Mesothelial cell of epicardium (in vitro differentiated cells): ENCODE measurements around the gene PMP22. TPM values are rescaled to one million over a fixed set of nuclear protein-coding genes. Genes with fewer than 3 reads are reported as not detected.

Experiments
- DNase-seq, 2 experiments: peaks; one replicate each; pipeline ENCODE4 v3.0.0; 2021; ENCODE audit warnings: low spot score in 2 of 2; ENCODE audit not compliant: unreplicated experiment in 2 of 2
- H3K27ac Mint-ChIP-seq: 2 replicates; pipeline ENCODE4 v1.8.0; 2021; ENCODE audit warnings: mixed read lengths
- H3K27me3 Mint-ChIP-seq: 2 replicates; pipeline ENCODE4 v1.8.0; 2021; ENCODE audit warnings: low read depth, mixed read lengths
- H3K36me3 Mint-ChIP-seq: 2 replicates; pipeline ENCODE4 v1.8.0; 2021; ENCODE audit warnings: mixed read lengths
- H3K4me1 Mint-ChIP-seq: 2 replicates; pipeline ENCODE4 v1.8.0; 2021; ENCODE audit warnings: mixed read lengths
- H3K4me3 Mint-ChIP-seq: 2 replicates; pipeline ENCODE4 v1.8.0; 2021; ENCODE audit warnings: mild to moderate bottlenecking, moderate library complexity, mixed read lengths
- H3K9me3 Mint-ChIP-seq: 2 replicates; pipeline ENCODE4 v1.8.0; 2021; ENCODE audit warnings: mixed read lengths
- total RNA-seq: library from RNA; stranded (reverse); gene quantifications from 3 replicates; pipeline ENCODE4 v1.2.1, GENCODE V29; 2021
- TF ChIP-seq, protein P1 (sequence below): fragments of 200-600 bp; sonication (generic); IDR thresholded peaks from one replicate; pipeline ENCODE4 v1.5.0; 2021; ENCODE audit warnings: antibody characterized with exemption; ENCODE audit not compliant: unreplicated experiment

PMP22 gene
- total RNA-seq, 1 donor from 2014 or later = 50.4 TPM

DNA sequence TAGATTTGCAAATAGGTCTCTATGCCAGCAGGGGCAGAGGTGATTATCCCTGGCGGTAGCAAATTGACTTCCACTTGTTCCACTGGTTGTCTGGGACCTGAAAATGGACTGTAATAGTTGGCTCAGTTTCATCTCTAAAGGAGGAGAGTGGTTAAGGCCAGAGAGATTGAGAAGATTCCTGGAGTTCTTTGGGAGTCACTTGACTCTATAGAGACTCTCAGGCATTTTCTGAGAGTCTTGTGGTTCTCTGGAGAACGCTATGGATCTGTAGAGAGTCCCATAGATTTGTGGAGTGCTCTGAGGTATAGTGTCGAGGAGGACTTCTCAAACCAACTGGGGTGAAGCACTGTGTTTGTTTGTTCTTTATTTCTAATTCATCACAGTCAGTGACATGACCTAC is 8.9 kb upstream of the PMP22 start:
- peak in 1 of 2 experiments; percentile 6 for DNase-seq
- H3K4me1 Mint-ChIP-seq = peaks cover 13% of the 10 kb centered on the region
- H3K27ac Mint-ChIP-seq = no peak overlapping the region
- no peak overlapping the region for H3K4me3 Mint-ChIP-seq
- H3K9me3 Mint-ChIP-seq = peaks cover 15% of the 10 kb centered on the region
- TF ChIP-seq, protein P1, sequence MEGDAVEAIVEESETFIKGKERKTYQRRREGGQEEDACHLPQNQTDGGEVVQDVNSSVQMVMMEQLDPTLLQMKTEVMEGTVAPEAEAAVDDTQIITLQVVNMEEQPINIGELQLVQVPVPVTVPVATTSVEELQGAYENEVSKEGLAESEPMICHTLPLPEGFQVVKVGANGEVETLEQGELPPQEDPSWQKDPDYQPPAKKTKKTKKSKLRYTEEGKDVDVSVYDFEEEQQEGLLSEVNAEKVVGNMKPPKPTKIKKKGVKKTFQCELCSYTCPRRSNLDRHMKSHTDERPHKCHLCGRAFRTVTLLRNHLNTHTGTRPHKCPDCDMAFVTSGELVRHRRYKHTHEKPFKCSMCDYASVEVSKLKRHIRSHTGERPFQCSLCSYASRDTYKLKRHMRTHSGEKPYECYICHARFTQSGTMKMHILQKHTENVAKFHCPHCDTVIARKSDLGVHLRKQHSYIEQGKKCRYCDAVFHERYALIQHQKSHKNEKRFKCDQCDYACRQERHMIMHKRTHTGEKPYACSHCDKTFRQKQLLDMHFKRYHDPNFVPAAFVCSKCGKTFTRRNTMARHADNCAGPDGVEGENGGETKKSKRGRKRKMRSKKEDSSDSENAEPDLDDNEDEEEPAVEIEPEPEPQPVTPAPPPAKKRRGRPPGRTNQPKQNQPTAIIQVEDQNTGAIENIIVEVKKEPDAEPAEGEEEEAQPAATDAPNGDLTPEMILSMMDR = no peak
- peaks cover 4% of the 10 kb centered on the region for H3K27me3 Mint-ChIP-seq
- H3K36me3 Mint-ChIP-seq = no peaks in the 10 kb centered on the region

DNA sequence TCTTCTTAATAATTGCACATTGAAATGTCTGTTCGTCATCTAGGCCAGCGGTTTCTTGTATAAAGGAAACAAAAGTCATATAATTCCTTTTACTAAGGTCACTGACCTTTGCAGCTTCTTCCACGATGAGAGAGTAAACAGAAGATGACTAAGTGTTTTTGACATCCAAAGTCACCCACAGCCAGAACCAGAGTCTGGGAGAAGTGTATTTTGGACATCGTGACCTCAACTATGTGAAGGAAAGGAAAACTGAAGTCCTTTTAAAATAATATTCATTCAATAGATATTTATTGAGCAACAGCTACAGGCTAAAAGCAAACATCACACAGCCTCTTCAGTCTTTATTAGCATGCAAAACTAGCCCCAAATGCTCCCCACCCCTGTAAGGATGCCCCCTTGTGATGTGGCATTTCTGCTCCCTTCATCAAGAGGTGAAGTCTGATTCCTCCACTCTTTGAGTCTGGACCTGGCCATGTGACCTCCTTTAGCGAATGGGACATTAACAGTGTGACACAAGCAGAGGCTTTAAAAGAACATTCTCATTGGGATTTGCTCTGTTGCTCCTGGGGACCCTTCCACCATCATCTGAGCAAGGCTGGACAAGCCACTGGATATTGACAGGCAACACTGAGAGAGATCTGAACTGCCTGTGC is 8.1 kb upstream of the PMP22 start:
- DNase-seq = no peak
- Mint-ChIP-seq H3K4me3 (no peak overlapping the region), H3K9me3 (peaks cover 15% of the 10 kb centered on the region), H3K27me3 (peaks cover 10% of the 10 kb centered on the region), H3K4me1 (peaks cover 11% of the 10 kb centered on the region), H3K27ac (no peak overlapping the region), H3K36me3 (no peaks in the 10 kb centered on the region)
- TF ChIP-seq, protein P1 = no peak

DNA sequence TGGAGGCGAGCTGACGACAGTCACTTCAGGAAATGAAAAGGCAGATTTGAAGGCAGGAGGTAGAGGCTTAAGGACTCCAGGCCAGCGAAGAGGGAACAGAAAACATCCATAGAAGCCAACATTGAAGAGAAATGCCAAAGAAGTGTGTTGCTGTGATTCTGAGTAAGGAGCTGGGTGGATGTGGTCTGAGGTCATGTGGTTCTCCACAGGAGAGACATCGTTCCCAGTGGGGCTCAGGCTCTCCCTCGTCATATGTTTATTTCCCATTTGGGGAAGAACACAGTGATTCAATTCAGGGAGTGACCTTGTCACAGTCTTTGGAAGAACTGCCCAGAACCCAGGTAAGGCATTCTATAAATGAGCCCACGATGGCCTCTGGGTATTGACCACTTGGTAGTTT is 6.6 kb upstream of the PMP22 start:
- TF ChIP-seq, protein P1 = no peak
- DNase-seq = no peak
- peaks cover 15% of the 10 kb centered on the region for H3K9me3 Mint-ChIP-seq
- no peaks in the 10 kb centered on the region for H3K36me3 Mint-ChIP-seq
- no peak overlapping the region for H3K4me3 Mint-ChIP-seq
- H3K27ac Mint-ChIP-seq = no peak overlapping the region
- H3K4me1 Mint-ChIP-seq = peaks cover 15% of the 10 kb centered on the region
- H3K27me3 Mint-ChIP-seq = peaks cover 24% of the 10 kb centered on the region

DNA sequence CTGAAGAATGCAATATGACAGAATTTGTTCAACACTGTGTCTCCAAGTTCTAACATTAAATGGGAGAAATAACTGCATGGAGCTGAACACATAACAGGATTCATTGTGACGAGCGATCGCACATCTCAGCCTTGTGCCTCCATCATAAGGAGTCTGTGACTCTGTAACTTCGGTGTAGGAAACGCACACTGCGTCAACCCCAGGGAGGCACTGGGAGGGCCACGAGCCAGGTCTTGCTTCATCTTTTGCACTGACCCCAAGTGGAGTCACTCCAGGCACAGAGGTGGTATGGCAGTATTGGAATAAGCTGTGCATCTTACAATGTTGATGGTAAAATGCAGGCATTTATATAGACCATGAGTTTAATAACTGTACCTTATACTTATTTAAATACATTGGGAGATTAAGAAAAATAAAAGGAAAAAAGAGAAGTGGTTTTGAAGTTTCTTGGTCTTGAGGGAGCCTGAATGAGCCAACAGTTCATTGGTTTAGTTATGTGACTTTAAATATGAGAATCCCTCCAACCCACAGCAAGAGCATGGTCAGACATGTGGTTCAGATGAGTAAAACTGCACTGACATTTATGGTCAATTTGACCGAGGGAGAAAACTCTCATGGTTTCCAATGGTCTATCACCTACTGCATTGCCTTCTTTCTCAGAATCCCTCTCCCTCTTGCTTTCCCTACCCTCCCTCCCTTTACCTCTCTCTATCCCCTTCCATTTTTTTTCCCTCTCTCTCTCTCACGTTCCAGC is 5.7 kb upstream of the PMP22 start:
- Mint-ChIP-seq H3K27me3 (peaks cover 33% of the 10 kb centered on the region), H3K27ac (no peak overlapping the region), H3K4me3 (no peak overlapping the region), H3K4me1 (peaks cover 15% of the 10 kb centered on the region), H3K36me3 (no peaks in the 10 kb centered on the region), H3K9me3 (peaks cover 15% of the 10 kb centered on the region)
- TF ChIP-seq, protein P1 = no peak
- DNase-seq = no peak

DNA sequence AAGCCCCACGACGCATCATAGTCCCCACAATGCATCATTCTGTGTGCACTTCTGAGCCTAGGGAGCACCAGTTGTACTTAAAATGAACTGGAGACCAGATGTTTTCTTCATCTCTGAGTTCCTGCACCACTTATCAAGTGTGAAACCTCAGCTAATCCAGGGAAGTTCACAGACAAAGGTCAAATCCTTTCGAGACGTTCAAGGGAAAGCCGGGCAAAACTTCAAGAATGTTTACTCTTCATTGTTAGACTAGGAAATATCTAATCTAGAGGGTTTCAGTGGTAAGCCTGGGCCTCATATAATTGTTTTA is 4.6 kb upstream of the PMP22 start:
- H3K9me3 Mint-ChIP-seq = peaks cover 13% of the 10 kb centered on the region

More for the DNA sequence above, 4.6 kb upstream of the PMP22 start:
- no peak for DNase-seq
- Mint-ChIP-seq H3K4me1 (peaks cover 17% of the 10 kb centered on the region), H3K36me3 (no peaks in the 10 kb centered on the region), H3K4me3 (no peak overlapping the region), H3K27me3 (peaks cover 44% of the 10 kb centered on the region), H3K27ac (no peak overlapping the region)
- TF ChIP-seq, protein P1 = no peak
